Peyer's patch (tissue), 4 donors: ENCODE measurements around the gene AP2S1.

ENCODE experiments used
- POLR2A ChIP-seq, 2 donors: fragments of 450-650 bp; IDR thresholded peaks; one replicate each; pipeline ENCODE4 v1.5.1; 2017; ENCODE audit warnings: antibody characterized with exemption in 2 of 2, mild to moderate bottlenecking in 2 of 2, moderate library complexity in 2 of 2
- TF ChIP-seq, protein P1 (sequence below), 6 experiments: fragments of 450-650 bp in 4 of 6; fragments of 200-600 bp in 2 of 6; sonication (generic) in 1 of 6; IDR thresholded peaks; one replicate each; pipeline ENCODE4 v1.5.1; 2017 to 2019; ENCODE audit warnings: antibody characterized with exemption in 6 of 6, mild to moderate bottlenecking in 3 of 6, moderate library complexity in 1 of 6

GRCh38 chr19:46860125-46860845 lies 9.6 kb upstream of the AP2S1 start:
- TF ChIP-seq, protein P1, sequence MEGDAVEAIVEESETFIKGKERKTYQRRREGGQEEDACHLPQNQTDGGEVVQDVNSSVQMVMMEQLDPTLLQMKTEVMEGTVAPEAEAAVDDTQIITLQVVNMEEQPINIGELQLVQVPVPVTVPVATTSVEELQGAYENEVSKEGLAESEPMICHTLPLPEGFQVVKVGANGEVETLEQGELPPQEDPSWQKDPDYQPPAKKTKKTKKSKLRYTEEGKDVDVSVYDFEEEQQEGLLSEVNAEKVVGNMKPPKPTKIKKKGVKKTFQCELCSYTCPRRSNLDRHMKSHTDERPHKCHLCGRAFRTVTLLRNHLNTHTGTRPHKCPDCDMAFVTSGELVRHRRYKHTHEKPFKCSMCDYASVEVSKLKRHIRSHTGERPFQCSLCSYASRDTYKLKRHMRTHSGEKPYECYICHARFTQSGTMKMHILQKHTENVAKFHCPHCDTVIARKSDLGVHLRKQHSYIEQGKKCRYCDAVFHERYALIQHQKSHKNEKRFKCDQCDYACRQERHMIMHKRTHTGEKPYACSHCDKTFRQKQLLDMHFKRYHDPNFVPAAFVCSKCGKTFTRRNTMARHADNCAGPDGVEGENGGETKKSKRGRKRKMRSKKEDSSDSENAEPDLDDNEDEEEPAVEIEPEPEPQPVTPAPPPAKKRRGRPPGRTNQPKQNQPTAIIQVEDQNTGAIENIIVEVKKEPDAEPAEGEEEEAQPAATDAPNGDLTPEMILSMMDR (IDR thresholded peaks at IDR 0.05): no peak
- peak; percentile 50 to 62 for TF ChIP-seq POLR2A (IDR thresholded peaks at IDR 0.05)
